GM21786 (cell line): ENCODE data around the gene RIOK1.

ENCODE experiments used
- ATAC-seq: cut with Tn5 transposase; IDR thresholded peaks from one replicate; pipeline ENCODE4 v1.9.1; 2021; ENCODE audit not compliant: unreplicated experiment

The RIOK1 gene

GRCh38 chr6:7406743-7407142, 17.1 kb downstream of the RIOK1 start:
- no peak for ATAC-seq

- ATAC-seq: no peak
These were observed 20.1 kb downstream of the RIOK1 start for GRCh38 chr6:7409740-7410139.

GRCh38 chr6:7410851-7411250, 21.2 kb downstream of the RIOK1 start:
- ATAC-seq: no peak

- no peak for ATAC-seq
These were observed 21.7 kb downstream of the RIOK1 start for GRCh38 chr6:7411328-7411727.

GRCh38 chr6:7413151-7413823, 23.7 kb downstream of the RIOK1 start:
- ATAC-seq: no peak

GRCh38 chr6:7414811-7415210, 25.2 kb downstream of the RIOK1 start:
- no peak for ATAC-seq

- ATAC-seq: no peak
These were observed 28.1 kb downstream of the RIOK1 start for GRCh38 chr6:7417684-7418083.

GRCh38 chr6:7418238-7418905, 28.8 kb downstream of the RIOK1 start:
- no peak for ATAC-seq

- ATAC-seq: no peak
These were observed 29.5 kb downstream of the RIOK1 start for GRCh38 chr6:7419065-7419464.

- no peak for ATAC-seq
These were observed 31.5 kb downstream of the RIOK1 start for GRCh38 chr6:7421066-7421465.

- no peak for ATAC-seq
These were observed 34.5 kb downstream of the RIOK1 start for GRCh38 chr6:7424058-7424457.

GRCh38 chr6:7424967-7425807, 35.6 kb downstream of the RIOK1 start:
- ATAC-seq: no peak

GRCh38 chr6:7425808-7426190, 36.2 kb downstream of the RIOK1 start:
- ATAC-seq: no peak

GRCh38 chr6:7426447-7427169, 37.0 kb downstream of the RIOK1 start:
- no peak for ATAC-seq

- no peak for ATAC-seq
These were observed 41.7 kb downstream of the RIOK1 start for GRCh38 chr6:7431313-7431673.

GRCh38 chr6:7431674-7432390, 42.2 kb downstream of the RIOK1 start:
- no peak for ATAC-seq

- no peak for ATAC-seq
These were observed 42.9 kb downstream of the RIOK1 start for GRCh38 chr6:7432391-7433120.

GRCh38 chr6:7433121-7433617, 43.6 kb downstream of the RIOK1 start:
- no peak for ATAC-seq

- no peak for ATAC-seq
These were observed 45.1 kb downstream of the RIOK1 start for GRCh38 chr6:7434672-7435071.

GRCh38 chr6:7438011-7438410, 48.4 kb downstream of the RIOK1 start:
- ATAC-seq: no peak
